Panc1 (cell line): Measurements from ENCODE around the gene TSPAN10. TPM values are rescaled to one million over a fixed set of nuclear protein-coding genes. Genes with fewer than 3 reads are reported as not detected.
A peak's percentile ranks its signal among the peaks of the same experiment; 100 is the strongest.

Experiments
- ATAC-seq: fragments of 200-7000 bp; cut with Tn5 transposase; 2 replicates; pipeline ENCODE4 v1.9.1; 2020; ENCODE audit warnings: mild to moderate bottlenecking, moderate library complexity
- BruUV-seq: library from RNA; stranded (reverse); fragments of 400-500 nt; replicated peaks from 2 replicates; lab custom pipeline; 2021; lab: Mats Ljungman, UMichigan
- CTCF ChIA-PET: fragments of 300-600 bp; sonication (Branson Sonifier 250); formaldehyde crosslinking; loops from one replicate; lab custom pipeline; 2022; ENCODE audit warnings: antibody characterized with exemption; lab: Charles Lee
- POLR2A ChIA-PET: fragments of 300-600 bp; sonication (Branson Sonifier 250); formaldehyde crosslinking; loops from one replicate; lab custom pipeline; 2022; ENCODE audit warnings: antibody characterized with exemption; lab: Charles Lee
- DNase-seq: peaks from one replicate; pipeline ENCODE4 v3.0.0-alpha.2; 2010; ENCODE audit warnings: low read depth, low spot score
- H3K27ac ChIP-seq: 2 replicates; pipeline ENCODE4 v1.5.1; 2011; ENCODE audit warnings: mild to moderate bottlenecking, low read length, inconsistent platforms
- H3K27me3 ChIP-seq: fragments of 200-500 bp; sonication (Bioruptor generic); 2 replicates; pipeline ENCODE4 v1.6.0; 2014; ENCODE audit warnings: low read length, inconsistent platforms; ENCODE audit not compliant: control insufficient read depth, insufficient read depth
- H3K36me3 ChIP-seq: fragments of 200-500 bp; sonication (Bioruptor generic); 2 replicates; pipeline ENCODE4 v1.5.1; 2014; ENCODE audit warnings: inconsistent platforms, mild to moderate bottlenecking, low read length, moderate library complexity; ENCODE audit not compliant: control insufficient read depth, insufficient read depth
- H3K4me1 ChIP-seq: 2 replicates; pipeline ENCODE4 v1.5.1; 2011; ENCODE audit warnings: inconsistent platforms, mild to moderate bottlenecking, low read length, moderate library complexity; ENCODE audit not compliant: control insufficient read depth, insufficient read depth
- H3K4me3 ChIP-seq, 2 experiments: 2 replicates each; pipeline ENCODE4 v1.5.1; 2011 to 2012; ENCODE audit warnings: low read depth in 2 of 2, low read length in 2 of 2, mild to moderate bottlenecking in 2 of 2, inconsistent platforms in 1 of 2, moderate library complexity in 1 of 2
- H3K9me3 ChIP-seq: fragments of 200-500 bp; sonication (Bioruptor generic); 2 replicates; pipeline ENCODE4 v1.5.1; 2014; ENCODE audit warnings: low read depth, mild to moderate bottlenecking, inconsistent platforms, low read length, moderate library complexity; ENCODE audit not compliant: control insufficient read depth, insufficient read depth
- CTCF ChIP-seq: fragments of 450-650 bp; IDR thresholded peaks from 2 replicates; pipeline ENCODE4 v1.5.1; 2017; ENCODE audit warnings: mild to moderate bottlenecking
- POLR2AphosphoS5 ChIP-seq: IDR thresholded peaks from 2 replicates; pipeline ENCODE4 v1.6.1; 2012; ENCODE audit warnings: mild to moderate bottlenecking, low read depth, low read length, moderate library complexity
- REST ChIP-seq, 2 experiments: IDR thresholded peaks; 2 replicates each; pipeline ENCODE4 v1.6.1; 2011 to 2012; ENCODE audit warnings: low read depth in 2 of 2, control low read depth in 1 of 2, low read length in 1 of 2, mild to moderate bottlenecking in 1 of 2, moderate library complexity in 1 of 2; ENCODE audit not compliant: insufficient read depth in 1 of 2
- SIN3A ChIP-seq: IDR thresholded peaks from 2 replicates; pipeline ENCODE4 v1.6.1; 2012; ENCODE audit warnings: low read depth, mild to moderate bottlenecking, low read length, moderate library complexity, borderline replicate concordance; ENCODE audit not compliant: insufficient read depth
- TCF7L2 ChIP-seq: IDR thresholded peaks from 2 replicates; pipeline ENCODE4 v1.6.1; 2011; ENCODE audit warnings: mild to moderate bottlenecking, low read depth, low read length, inconsistent platforms
- in situ Hi-C: cut with HindIII; loops from 2 replicates; pipeline ENCODE4 v1.10.0; 2016; ENCODE audit warnings: low sequenced_read_pairs, low pct_unique_long_range_greater_than_20kb
- intact Hi-C: fragments of 100-400 bp; cut with micrococcal nuclease; formaldehyde crosslinking; loops from one replicate; pipeline ENCODE4 v1.10.0; 2022; ENCODE audit not compliant: unreplicated experiment
- total RNA-seq: library from RNA; stranded (reverse); gene quantifications from one replicate; pipeline ENCODE4 v1.2.1, GENCODE V29; 2021; ENCODE audit not compliant: unreplicated experiment

The TSPAN10 gene
- total RNA-seq, 1 experiment from 2014 or later = 4.8 TPM

GRCh38 chr17:81608082-81608481, 28.9 kb upstream of the TSPAN10 start:
- peaks cover 42% of the 10 kb centered on the region for H3K36me3 ChIP-seq

GRCh38 chr17:81608605-81609004, 28.4 kb upstream of the TSPAN10 start:
- DNase-seq (no peak), ATAC-seq (no peak)
- TF ChIP-seq CTCF (no peak), SIN3A (no peak), TCF7L2 (no peak), POLR2AphosphoS5 (no peak), REST (IDR thresholded peaks at IDR 0.05; ENCODE audit: insufficient read depth in 1 of 2, low read depth in 2 of 2, low read length in 1 of 2) (no peak)
- ChIA-PET POLR2A (no interaction called here), CTCF (no interaction called here)
- H3K4me3 ChIP-seq = no peak overlapping the region
- H3K9me3 ChIP-seq = no peaks in the 10 kb centered on the region
- H3K36me3 ChIP-seq = peaks cover 46% of the 10 kb centered on the region
- H3K27me3 ChIP-seq = no peaks in the 10 kb centered on the region
- intact Hi-C loops (no loop called here), in situ Hi-C loops (no loop called here)
- BruUV-seq = TSS peak; percentile 26
- no peak overlapping the region for H3K27ac ChIP-seq
- H3K4me1 ChIP-seq = peaks cover 5% of the 10 kb centered on the region; the same call in 1 of the 2 replicates

More at GRCh38 chr17:81608082-81608481, 28.9 kb upstream of the TSPAN10 start:
- DNase-seq (no peak), ATAC-seq (no peak; the same call in 1 of the 2 replicates)
- BruUV-seq = no TSS peak
- Histone ChIP-seq H3K27me3 (no peaks in the 10 kb centered on the region), H3K4me3 (no peak overlapping the region), H3K4me1 (peaks cover 5% of the 10 kb centered on the region; the same call in 1 of the 2 replicates), H3K27ac (0 out of 2 replicates have a peak overlapping the region, but pooled peaks have one; percentile 12), H3K9me3 (no peaks in the 10 kb centered on the region)
- POLR2A ChIA-PET = no interaction called here
- CTCF ChIA-PET = no interaction called here
- intact Hi-C loops = no loop called here
- in situ Hi-C loops = no loop called here
- TF ChIP-seq TCF7L2 (no peak), POLR2AphosphoS5 (no peak), SIN3A (no peak), REST (IDR thresholded peaks at IDR 0.05; ENCODE audit: insufficient read depth in 1 of 2, low read depth in 2 of 2, low read length in 1 of 2) (no peak), CTCF (no peak)
